H4 (cell line): ENCODE measurements around the gene ERF. TPM values are rescaled to one million over a fixed set of nuclear protein-coding genes. Genes with fewer than 3 reads are reported as not detected.

Experiments used
- DNase-seq: peaks from one replicate; pipeline ENCODE4 v3.0.0-alpha.2; 2015; ENCODE audit warnings: low spot score
- total RNA-seq: library from RNA; depleted of rRNA; stranded (reverse); fragments of >200 nt; shearing (Covaris generic); gene quantifications from 2 replicates; pipeline ENCODE4 v1.2.3, GENCODE V29; 2014; rRNA removed

The ERF gene
- total RNA-seq: 27.1 and 31.1 TPM in 2 replicates

DNA sequence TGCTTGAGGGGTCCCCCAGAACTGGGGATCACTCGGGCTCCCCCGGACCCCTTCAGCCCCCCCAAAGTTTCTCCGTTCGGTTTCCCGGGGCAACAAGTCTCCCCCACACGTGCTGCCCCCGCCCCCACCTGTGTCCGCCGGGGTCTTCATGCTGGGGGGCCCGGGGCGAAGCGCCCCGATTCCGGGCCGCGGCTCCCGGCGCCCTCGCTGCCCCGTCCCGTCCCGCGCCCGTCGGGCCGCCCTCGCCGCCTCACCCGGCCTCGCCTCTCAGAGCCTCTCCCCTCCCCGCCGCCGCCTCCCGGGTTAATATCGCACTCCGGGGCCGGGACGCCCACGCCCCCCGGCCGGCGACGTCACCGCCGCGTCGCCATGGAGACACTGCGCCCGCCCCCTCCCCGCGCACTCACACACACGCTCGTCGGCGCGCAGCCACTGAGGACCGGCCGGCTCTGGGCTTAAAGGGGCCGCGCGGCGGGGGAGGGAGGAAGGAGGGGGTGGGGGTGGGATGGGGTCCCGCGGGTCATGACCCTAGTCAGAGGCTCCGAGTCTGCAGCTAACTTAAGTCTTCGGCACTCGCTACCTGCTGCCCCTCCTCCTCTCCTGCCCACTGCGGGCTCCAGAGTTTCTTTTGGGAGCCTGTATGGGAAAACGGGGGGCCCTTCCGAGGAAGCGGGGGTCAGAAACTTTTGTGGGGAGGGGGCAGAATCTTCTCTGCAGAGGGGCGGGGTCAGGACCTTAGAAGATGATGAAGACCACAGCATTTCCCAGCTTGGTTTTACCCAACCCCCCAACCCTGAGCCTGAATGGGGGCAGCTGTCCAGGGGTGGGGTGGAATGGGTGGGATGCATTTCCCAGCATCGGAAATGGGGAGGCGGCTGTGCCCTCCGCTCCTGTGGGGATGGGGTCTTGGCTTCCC, at the start of gene ERF:
Gene ERF, minus strand, starts transcription at position 279 of the 916 bp plus-strand sequence. Its CDS starts 129 bp downstream, at position 150.
- peak; percentile 85 for DNase-seq

DNA sequence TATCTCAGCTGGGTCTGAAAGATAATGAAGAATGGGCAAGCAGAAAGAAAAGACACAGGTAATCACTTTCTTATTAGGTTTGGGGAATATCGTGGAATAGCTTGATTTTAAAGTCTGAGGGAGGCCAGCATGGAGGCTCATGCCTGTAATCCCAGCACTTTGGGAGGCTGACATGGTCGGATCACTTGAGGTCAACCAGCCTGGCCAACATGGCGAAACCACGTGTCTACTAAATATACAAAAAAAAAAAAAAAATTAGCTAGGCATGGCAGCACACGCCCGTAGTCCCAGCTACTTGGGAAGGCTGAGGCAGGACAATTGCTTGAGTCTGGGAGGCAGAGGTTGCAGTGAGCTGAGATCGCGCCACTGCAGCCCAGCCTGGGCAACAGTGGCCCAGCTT, 48.9 kb upstream of the ERF start:
- DNase-seq: no peak

DNA sequence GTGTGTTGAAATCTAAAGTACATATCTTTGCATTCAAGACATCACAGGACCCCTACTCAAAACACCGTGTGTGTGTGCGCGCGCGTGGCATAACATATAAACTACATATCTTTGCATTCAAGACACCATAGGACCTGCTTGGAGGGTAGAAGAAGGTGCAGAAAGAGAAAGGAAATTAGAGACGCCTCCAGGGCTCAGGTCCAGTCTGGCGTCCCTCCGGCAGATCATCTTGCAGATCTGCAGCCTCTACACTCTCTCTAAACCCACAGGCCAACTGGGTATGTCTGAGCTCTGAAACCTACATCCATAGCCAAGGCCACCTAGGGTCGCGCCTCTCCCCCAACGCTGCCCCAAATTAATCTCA, 48.2 kb upstream of the ERF start:
- DNase-seq: no peak

- DNase-seq: no peak
Observed at GRCh38 chr19:42301646-42302203, 46.8 kb upstream of the ERF start, which contains the start of gene PRR19. TSS of gene PRR19 (plus strand) at chr19:42302132. CDS start at chr19:42309585, 7,453 bp downstream.

GRCh38 chr19:42297039-42297438, 42.1 kb upstream of the ERF start:
- DNase-seq: no peak

DNA sequence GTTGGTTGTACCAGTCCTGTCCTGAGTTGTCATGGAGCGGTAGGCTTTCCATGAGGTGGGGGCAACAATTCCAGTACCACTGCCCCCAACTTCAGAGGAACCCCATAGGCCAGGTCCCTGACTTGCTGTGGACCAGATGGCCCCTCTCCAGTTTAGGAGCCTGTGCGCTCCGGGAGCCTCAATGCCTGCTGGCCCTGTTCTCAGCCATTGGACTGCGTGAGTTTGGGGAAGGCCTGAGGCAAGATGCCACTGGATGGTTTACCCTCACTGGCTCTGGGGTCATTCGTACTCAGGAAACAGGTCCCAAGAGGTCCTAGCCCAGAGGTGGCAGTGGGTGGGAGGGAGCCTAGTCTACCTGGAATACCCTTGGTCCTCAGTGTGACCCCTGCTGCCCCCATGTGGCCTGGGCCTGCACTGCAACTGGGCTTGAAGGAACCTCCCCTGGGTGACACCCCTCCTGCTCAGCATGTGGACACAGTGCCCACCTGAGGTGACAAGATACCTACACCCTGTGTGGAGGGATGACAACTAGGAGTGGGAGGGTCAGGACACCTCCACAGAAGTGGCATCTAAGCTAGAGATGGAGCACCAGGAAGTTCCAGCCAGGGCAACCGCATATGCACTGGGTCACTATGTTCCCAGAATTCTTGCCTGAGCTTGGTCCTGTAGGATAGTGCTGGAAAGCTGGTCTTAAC, 41.0 kb upstream of the ERF start:
- peak; percentile 58 for DNase-seq

DNA sequence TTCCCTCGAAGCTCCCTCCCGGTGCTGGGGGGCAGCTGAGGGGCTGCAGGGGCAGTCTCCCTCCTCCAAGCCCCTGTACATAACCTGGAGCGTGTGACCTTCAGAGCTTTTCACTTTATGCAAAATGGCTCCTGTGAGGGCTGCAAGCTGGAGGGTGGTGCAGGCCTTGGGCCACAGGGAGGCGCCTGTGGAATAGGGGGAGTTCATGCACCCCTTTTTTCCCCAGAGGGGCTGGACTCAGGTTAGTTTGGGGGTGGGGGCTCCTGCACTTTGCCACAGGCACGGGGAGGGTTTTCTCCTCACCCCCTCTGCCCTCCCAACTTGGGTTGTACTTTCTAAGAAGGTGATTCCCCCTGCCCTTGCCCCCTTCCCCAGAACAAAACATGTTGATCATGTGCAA, 40.4 kb upstream of the ERF start:
- DNase-seq: no peak

GRCh38 chr19:42294471-42295137, 39.7 kb upstream of the ERF start:
- no peak for DNase-seq

DNA sequence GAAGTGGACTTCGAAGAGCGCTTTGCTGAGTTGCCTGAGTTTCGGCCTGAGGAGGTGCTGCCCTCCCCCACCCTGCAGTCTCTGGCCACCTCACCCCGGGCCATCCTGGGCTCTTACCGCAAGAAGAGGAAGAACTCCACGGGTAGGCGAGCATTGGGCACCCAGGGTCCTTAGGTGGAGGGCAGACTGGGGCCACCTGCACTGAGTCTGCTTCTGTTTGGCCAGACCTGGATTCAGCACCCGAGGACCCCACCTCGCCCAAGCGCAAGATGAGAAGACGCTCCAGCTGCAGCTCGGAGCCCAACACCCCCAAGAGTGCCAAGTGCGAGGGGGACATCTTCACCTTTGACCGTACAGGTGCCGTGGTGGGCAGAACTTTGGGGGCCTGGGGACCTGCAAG, 39.0 kb upstream of the ERF start:
- no peak for DNase-seq

DNA sequence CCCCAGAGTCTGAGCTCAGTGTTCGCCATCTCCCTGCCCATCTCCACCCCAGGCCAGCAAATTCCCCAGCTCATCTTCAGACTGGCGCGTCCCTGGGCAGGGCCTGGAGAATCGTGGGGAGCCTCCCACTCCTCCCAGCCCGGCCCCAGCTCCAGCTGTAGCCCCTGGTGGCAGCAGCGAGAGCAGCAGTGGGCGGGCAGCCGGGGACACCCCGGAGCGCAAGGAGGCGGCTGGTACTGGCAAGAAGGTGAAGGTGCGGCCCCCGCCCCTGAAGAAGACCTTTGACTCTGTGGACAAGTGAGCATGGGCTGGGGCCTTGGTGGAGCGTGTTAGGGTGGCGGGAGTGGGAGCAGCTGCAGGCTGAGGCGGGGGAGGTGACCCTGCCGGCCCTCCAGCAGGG, 38.6 kb upstream of the ERF start:
- DNase-seq: no peak

DNA sequence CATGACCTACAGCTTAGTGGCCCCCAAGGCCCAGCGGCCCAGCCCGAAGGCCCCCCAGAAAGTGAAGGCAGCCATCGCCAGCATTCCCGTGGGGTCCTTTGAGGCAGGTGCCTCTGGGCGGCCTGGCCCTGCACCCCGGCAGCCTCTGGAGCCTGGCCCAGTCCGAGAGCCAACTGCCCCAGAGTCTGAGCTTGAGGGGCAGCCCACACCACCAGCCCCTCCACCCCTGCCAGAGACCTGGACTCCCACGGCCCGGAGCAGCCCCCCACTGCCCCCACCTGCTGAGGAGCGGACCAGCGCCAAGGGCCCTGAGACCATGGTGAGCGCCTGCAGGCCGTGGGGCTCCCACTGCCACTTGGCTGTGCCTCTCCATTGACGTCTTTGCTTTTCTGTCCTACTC, 38.0 kb upstream of the ERF start:
- no peak for DNase-seq

DNA sequence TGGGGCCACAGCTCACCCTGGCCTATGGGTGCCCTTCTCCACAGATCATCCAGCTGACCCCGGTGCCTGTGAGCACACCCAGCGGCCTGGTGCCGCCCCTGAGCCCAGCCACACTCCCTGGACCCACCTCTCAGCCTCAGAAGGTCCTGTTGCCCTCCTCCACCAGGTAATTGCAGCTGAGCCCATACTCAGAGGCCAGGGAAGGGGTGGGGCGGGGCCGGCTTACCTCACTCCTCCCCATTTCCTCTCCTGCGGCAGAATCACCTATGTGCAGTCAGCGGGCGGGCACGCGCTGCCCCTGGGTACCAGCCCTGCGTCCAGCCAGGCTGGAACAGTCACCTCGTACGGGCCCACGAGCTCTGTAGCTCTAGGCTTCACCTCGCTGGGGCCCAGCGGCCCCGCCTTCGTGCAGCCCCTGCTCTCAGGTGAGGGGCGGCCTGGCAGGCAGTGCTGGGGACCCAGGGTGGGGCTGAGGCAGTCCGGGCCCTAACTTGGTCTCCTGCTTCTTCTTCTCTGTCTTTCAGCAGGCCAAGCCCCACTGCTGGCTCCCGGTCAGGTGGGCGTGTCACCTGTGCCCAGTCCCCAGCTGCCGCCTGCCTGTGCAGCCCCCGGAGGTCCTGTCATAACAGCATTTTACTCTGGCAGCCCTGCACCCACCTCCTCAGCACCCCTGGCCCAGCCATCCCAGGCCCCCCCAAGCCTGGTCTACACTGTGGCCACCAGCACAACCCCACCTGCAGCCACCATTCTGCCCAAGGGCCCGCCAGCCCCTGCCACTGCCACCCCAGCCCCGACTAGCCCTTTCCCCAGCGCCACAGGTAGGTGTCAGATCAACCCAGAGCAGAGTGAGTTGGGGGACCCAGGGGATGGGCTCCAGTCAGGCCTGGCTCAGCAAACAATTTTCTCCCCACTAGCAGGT, 37.4 kb upstream of the ERF start:
- no peak for DNase-seq

- no peak for DNase-seq
Observed at GRCh38 chr19:42291435-42291810, 36.5 kb upstream of the ERF start.

DNA sequence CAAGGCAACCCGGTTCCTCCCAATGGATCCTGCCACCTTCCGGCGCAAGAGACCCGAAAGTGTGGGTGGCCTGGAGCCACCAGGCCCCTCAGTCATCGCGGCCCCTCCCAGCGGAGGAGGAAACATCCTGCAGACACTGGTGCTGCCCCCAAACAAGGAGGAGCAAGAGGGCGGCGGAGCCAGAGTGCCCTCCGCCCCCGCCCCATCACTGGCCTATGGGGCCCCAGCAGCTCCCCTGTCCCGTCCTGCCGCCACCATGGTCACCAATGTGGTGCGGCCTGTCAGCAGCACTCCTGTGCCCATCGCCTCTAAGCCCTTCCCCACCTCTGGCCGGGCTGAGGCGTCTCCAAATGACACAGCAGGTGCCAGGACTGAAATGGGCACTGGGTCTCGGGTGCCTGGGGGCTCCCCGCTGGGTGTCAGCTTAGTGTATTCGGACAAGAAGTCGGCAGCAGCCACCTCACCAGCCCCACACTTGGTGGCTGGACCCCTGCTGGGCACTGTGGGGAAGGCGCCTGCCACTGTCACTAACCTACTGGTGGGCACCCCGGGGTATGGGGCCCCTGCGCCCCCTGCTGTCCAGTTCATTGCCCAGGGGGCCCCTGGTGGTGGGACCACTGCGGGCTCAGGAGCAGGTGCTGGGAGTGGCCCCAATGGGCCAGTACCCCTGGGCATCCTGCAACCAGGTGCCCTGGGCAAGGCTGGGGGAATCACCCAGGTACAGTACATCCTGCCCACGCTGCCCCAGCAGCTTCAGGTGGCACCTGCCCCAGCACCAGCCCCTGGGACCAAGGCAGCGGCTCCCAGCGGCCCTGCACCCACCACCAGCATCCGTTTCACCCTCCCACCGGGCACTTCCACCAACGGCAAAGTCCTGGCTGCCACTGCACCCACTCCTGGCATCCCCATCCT, 35.9 kb upstream of the ERF start:
- no peak for DNase-seq

- no peak for DNase-seq
Observed at GRCh38 chr19:42290136-42290522, 35.2 kb upstream of the ERF start.

DNA sequence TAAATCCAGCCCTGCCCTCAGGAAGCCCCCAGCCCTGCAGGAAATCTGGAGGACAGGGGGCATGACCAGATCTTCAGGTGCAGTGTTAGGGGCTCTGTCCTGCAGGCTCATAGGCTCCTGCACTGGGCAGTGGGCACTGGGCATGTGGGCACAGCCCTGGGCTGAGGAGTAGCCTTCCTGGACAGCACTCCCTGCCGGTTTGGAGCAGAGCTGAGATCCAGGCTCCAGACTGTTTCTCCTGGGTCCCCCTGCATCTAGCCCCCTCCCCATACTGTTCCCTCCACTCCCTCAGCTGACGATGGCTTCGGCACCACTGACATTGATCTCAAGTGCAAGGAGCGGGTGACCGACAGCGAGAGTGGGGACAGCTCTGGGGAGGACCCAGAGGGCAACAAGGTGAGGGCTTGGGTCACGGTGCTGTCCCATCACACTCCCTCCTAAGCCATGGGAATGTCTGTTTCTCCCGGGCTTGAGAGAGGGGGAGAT, 34.7 kb upstream of the ERF start:
- no peak for DNase-seq

DNA sequence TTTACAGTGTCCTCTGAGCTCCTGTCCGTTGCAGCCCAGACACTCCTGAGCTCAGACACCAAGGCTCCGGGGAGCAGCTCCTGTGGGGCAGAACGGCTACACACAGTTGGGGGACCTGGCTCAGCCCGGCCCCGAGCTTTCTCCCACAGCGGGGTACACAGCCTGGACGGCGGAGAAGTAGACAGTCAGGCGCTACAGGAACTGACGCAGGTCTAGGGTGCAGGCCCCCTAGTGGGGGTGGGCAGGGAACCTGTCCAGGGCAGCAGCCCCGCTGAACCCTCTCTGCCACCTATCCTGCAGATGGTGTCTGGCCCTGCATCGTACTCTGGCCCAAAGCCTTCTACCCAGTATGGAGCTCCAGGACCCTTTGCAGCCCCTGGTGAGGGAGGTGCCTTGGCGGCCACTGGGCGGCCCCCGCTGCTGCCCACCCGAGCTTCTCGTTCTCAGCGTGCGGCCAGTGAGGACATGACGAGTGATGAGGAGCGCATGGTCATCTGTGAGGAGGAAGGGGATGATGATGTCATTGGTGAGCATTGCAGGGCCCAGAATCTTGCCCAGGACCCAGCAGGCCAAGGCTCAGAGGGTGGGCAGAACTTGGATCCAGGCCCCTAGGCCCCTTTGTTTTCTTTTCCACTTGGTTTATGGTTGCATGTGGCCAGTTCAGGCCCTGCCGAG, 34.1 kb upstream of the ERF start:
- DNase-seq: no peak

DNA sequence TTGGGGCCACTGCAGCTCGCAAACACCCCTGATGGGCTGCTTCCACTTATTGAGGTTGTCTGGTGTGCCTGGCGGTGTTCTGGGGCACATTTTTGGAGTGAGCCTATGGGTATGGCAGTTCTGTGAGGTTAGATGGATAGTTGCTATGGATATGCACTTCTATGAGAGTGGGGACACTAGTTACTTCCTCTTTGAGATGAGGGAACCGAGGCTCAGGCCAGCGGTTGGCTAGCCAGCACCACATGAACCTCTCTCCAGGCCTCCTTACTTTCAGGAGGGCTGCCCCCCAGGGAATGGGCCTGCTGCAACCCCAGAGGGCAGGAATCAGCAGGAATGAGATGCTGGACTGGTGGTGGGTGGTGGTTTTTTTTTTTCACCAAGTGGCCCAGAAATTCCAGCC, 33.5 kb upstream of the ERF start:
- DNase-seq: no peak

- no peak for DNase-seq
Observed at GRCh38 chr19:42287827-42288107, 32.8 kb upstream of the ERF start.
